Activated CD8-positive, alpha-beta memory T cell treated with anti-CD3 and anti-CD28 coated beads, Interleukin-2, amount 10 ng/mL, durations not matched to agents 7 days and 5 days (primary cell): Measurements from ENCODE around the gene LIFR. TPM values are rescaled to one million over a fixed set of nuclear protein-coding genes. Genes with fewer than 3 reads are reported as not detected.
"Not testable (repeated sequence)": the region's sequence is repeated elsewhere in the genome, so short reads cannot be mapped to it uniquely, and the experiment has no call there.

Experiments used
- ATAC-seq: fragments of 150-1000 bp; cut with Tn5 transposase; one replicate; pipeline ENCODE4 v1.10.0; 2021; ENCODE audit warnings: moderate library complexity
- CTCF ChIA-PET: fragments of 350-600 bp; sonication (Branson Sonifier 250); formaldehyde crosslinking; loops from one replicate; lab custom pipeline; 2021; ENCODE audit warnings: antibody characterized with exemption; lab: Charles Lee
- DNase-seq: peaks from one replicate; pipeline ENCODE4 v3.0.0-alpha.2; 2020
- H3K27ac Mint-ChIP-seq: one replicate; pipeline ENCODE4 v1.8.0; 2021; ENCODE audit warnings: mild to moderate bottlenecking, mixed read lengths
- H3K27me3 Mint-ChIP-seq: one replicate; pipeline ENCODE4 v1.8.0; 2021; ENCODE audit warnings: mixed read lengths
- H3K36me3 Mint-ChIP-seq: one replicate; pipeline ENCODE4 v1.8.0; 2021; ENCODE audit warnings: mild to moderate bottlenecking, mixed read lengths
- H3K4me1 Mint-ChIP-seq: one replicate; pipeline ENCODE4 v1.8.0; 2021; ENCODE audit warnings: mixed read lengths
- H3K4me3 Mint-ChIP-seq: one replicate; pipeline ENCODE4 v1.8.0; 2021; ENCODE audit warnings: mild to moderate bottlenecking, moderate library complexity, mixed read lengths
- H3K9me3 Mint-ChIP-seq: one replicate; pipeline ENCODE4 v1.8.0; 2022; ENCODE audit warnings: low read depth, mixed read lengths
- total RNA-seq, 2 experiments: library from RNA; stranded (reverse); gene quantifications; one replicate each; pipeline ENCODE4 v1.2.3, GENCODE V29; 2021

The LIFR gene
- total RNA-seq, 2 experiments from 2014 or later = not detected

GRCh38 chr5:38534156-38534453, 22.3 kb downstream of the LIFR start:
- Mint-ChIP-seq H3K36me3 (no peaks in the 10 kb centered on the region), H3K9me3 (no peaks in the 10 kb centered on the region), H3K4me1 (no peaks in the 10 kb centered on the region), H3K4me3 (no peak overlapping the region), H3K27ac (no peak overlapping the region), H3K27me3 (peaks cover 26% of the 10 kb centered on the region)
- no peak for DNase-seq
- ATAC-seq = no peak
- CTCF ChIA-PET = no interaction called here

- H3K4me3 Mint-ChIP-seq = no peak overlapping the region
- no peaks in the 10 kb centered on the region for H3K9me3 Mint-ChIP-seq
- no peak overlapping the region for H3K27ac Mint-ChIP-seq
- CTCF ChIA-PET = no interaction called here
- no peak for DNase-seq
- no peaks in the 10 kb centered on the region for H3K36me3 Mint-ChIP-seq
- ATAC-seq = no peak
- H3K27me3 Mint-ChIP-seq = peaks cover 24% of the 10 kb centered on the region
- no peaks in the 10 kb centered on the region for H3K4me1 Mint-ChIP-seq
Observed at GRCh38 chr5:38533286-38534155, 22.9 kb downstream of the LIFR start.

GRCh38 chr5:38532165-38532669, 24.2 kb downstream of the LIFR start:
- no peaks in the 10 kb centered on the region for H3K9me3 Mint-ChIP-seq
- CTCF ChIA-PET = no interaction called here
- H3K27me3 Mint-ChIP-seq = peaks cover 26% of the 10 kb centered on the region
- ATAC-seq = no peak
- no peak overlapping the region for H3K27ac Mint-ChIP-seq
- no peak overlapping the region for H3K4me3 Mint-ChIP-seq
- H3K4me1 Mint-ChIP-seq = peaks cover 6% of the 10 kb centered on the region
- no peaks in the 10 kb centered on the region for H3K36me3 Mint-ChIP-seq
- no peak for DNase-seq

- H3K4me1 Mint-ChIP-seq = peaks cover 6% of the 10 kb centered on the region
- ATAC-seq (no peak), DNase-seq (no peak)
- H3K36me3 Mint-ChIP-seq = no peaks in the 10 kb centered on the region
- CTCF ChIA-PET = no interaction called here
- H3K27ac Mint-ChIP-seq = no peak overlapping the region
- H3K4me3 Mint-ChIP-seq = no peak overlapping the region
- no peaks in the 10 kb centered on the region for H3K9me3 Mint-ChIP-seq
- peaks cover 29% of the 10 kb centered on the region for H3K27me3 Mint-ChIP-seq
Observed at GRCh38 chr5:38531518-38531917, 24.9 kb downstream of the LIFR start.

GRCh38 chr5:38529955-38530646, 26.3 kb downstream of the LIFR start:
- Mint-ChIP-seq H3K9me3 (no peaks in the 10 kb centered on the region), H3K27ac (no peak overlapping the region), H3K4me1 (peaks cover 6% of the 10 kb centered on the region), H3K36me3 (no peaks in the 10 kb centered on the region), H3K4me3 (no peak overlapping the region), H3K27me3 (peaks cover 34% of the 10 kb centered on the region)
- ATAC-seq = no peak
- DNase-seq = no peak
- CTCF ChIA-PET = interaction anchor here (1.2 kb wide), 1 partner anchor 89 kb away, joined by 3 read pairs; no protein-coding TSS in a partner anchor

GRCh38 chr5:38528162-38528703, 28.2 kb downstream of the LIFR start:
- DNase-seq = no peak
- no peak for ATAC-seq
- no peaks in the 10 kb centered on the region for H3K9me3 Mint-ChIP-seq
- no peak overlapping the region for H3K4me3 Mint-ChIP-seq
- H3K4me1 Mint-ChIP-seq = peaks cover 6% of the 10 kb centered on the region
- no peaks in the 10 kb centered on the region for H3K36me3 Mint-ChIP-seq
- CTCF ChIA-PET = no interaction called here
- no peak overlapping the region for H3K27ac Mint-ChIP-seq
- H3K27me3 Mint-ChIP-seq = peaks cover 51% of the 10 kb centered on the region

GRCh38 chr5:38527475-38527874, 29.0 kb downstream of the LIFR start:
- Mint-ChIP-seq H3K27ac (no peak overlapping the region), H3K4me3 (no peak overlapping the region), H3K36me3 (no peaks in the 10 kb centered on the region), H3K27me3 (peaks cover 53% of the 10 kb centered on the region), H3K9me3 (no peaks in the 10 kb centered on the region), H3K4me1 (peaks cover 6% of the 10 kb centered on the region)
- DNase-seq (no peak), ATAC-seq (no peak)
- CTCF ChIA-PET = no interaction called here

GRCh38 chr5:38524022-38524421, 32.4 kb downstream of the LIFR start:
- no peaks in the 10 kb centered on the region for H3K36me3 Mint-ChIP-seq
- CTCF ChIA-PET = no interaction called here
- H3K4me1 Mint-ChIP-seq = peaks cover 6% of the 10 kb centered on the region
- H3K9me3 Mint-ChIP-seq = no peaks in the 10 kb centered on the region
- no peak overlapping the region for H3K4me3 Mint-ChIP-seq
- DNase-seq = no peak
- H3K27ac Mint-ChIP-seq = no peak overlapping the region
- peaks cover 51% of the 10 kb centered on the region for H3K27me3 Mint-ChIP-seq
- no peak for ATAC-seq

- peaks cover 22% of the 10 kb centered on the region for H3K27me3 Mint-ChIP-seq
- H3K27ac Mint-ChIP-seq = no peak overlapping the region
- H3K9me3 Mint-ChIP-seq = no peaks in the 10 kb centered on the region
- no peak for ATAC-seq
- CTCF ChIA-PET = no interaction called here
- DNase-seq = no peak
- no peak overlapping the region for H3K4me3 Mint-ChIP-seq
- no peaks in the 10 kb centered on the region for H3K4me1 Mint-ChIP-seq
- H3K36me3 Mint-ChIP-seq = no peaks in the 10 kb centered on the region
Observed at GRCh38 chr5:38519476-38519875, 37.0 kb downstream of the LIFR start.

- Mint-ChIP-seq H3K27ac (no peak overlapping the region), H3K36me3 (no peaks in the 10 kb centered on the region), H3K27me3 (peaks cover 15% of the 10 kb centered on the region), H3K9me3 (no peaks in the 10 kb centered on the region), H3K4me3 (no peak overlapping the region), H3K4me1 (no peaks in the 10 kb centered on the region)
- no peak for DNase-seq
- no peak for ATAC-seq
- CTCF ChIA-PET = interaction anchor here (0.7 kb wide), 1 partner anchor 405 kb away, joined by 3 read pairs; no protein-coding TSS in a partner anchor
Observed at GRCh38 chr5:38518341-38518740, 38.1 kb downstream of the LIFR start.

GRCh38 chr5:38516649-38517048, 39.8 kb downstream of the LIFR start:
- H3K4me1 Mint-ChIP-seq, DNase-seq, H3K36me3 Mint-ChIP-seq, H3K27ac Mint-ChIP-seq, H3K4me3 Mint-ChIP-seq, H3K9me3 Mint-ChIP-seq, ATAC-seq, CTCF ChIA-PET: not testable (repeated sequence)
- peaks cover 22% of the 10 kb centered on the region for H3K27me3 Mint-ChIP-seq

- Mint-ChIP-seq H3K27me3 (peaks cover 30% of the 10 kb centered on the region), H3K4me1 (no peaks in the 10 kb centered on the region), H3K27ac (no peak overlapping the region), H3K9me3 (no peaks in the 10 kb centered on the region), H3K36me3 (no peaks in the 10 kb centered on the region), H3K4me3 (no peak overlapping the region)
- CTCF ChIA-PET = no interaction called here
- ATAC-seq (no peak), DNase-seq (no peak)
Observed at GRCh38 chr5:38515646-38516045, 40.8 kb downstream of the LIFR start.

GRCh38 chr5:38515092-38515491, 41.4 kb downstream of the LIFR start:
- no peak overlapping the region for H3K4me3 Mint-ChIP-seq
- no peaks in the 10 kb centered on the region for H3K4me1 Mint-ChIP-seq
- DNase-seq (no peak), ATAC-seq (no peak)
- H3K27me3 Mint-ChIP-seq = peaks cover 29% of the 10 kb centered on the region
- CTCF ChIA-PET = no interaction called here
- H3K27ac Mint-ChIP-seq = no peak overlapping the region
- H3K36me3 Mint-ChIP-seq = no peaks in the 10 kb centered on the region
- H3K9me3 Mint-ChIP-seq = no peaks in the 10 kb centered on the region
